Neural progenitor cell (in vitro differentiated cells): ENCODE data around the gene TBCD. TPM values are rescaled to one million over a fixed set of nuclear protein-coding genes. Genes with fewer than 3 reads are reported as not detected.

Experiments used
- DNase-seq: peaks from one replicate; pipeline ENCODE4 v3.0.0-alpha.2; 2016; ENCODE audit warnings: low spot score
- H2AFZ ChIP-seq: fragments of 200-600 bp; sonication (generic); replicated peaks from 2 replicates; pipeline ENCODE4 v1.6.1; 2016; ENCODE audit warnings: antibody characterized with exemption
- H3F3A ChIP-seq: fragments of 200-600 bp; sonication (generic); 2 replicates; pipeline ENCODE4 v1.6.1; 2016; ENCODE audit warnings: antibody characterized with exemption, low read depth
- H3K27ac ChIP-seq: fragments of 200-600 bp; sonication (generic); 2 replicates; pipeline ENCODE4 v1.5.1; 2016; ENCODE audit warnings: mild to moderate bottlenecking
- H3K27me3 ChIP-seq: fragments of 200-600 bp; sonication (generic); 2 replicates; pipeline ENCODE4 v1.6.1; 2016; ENCODE audit warnings: mild to moderate bottlenecking, moderate library complexity
- H3K36me3 ChIP-seq: fragments of 200-600 bp; sonication (generic); 2 replicates; pipeline ENCODE4 v1.5.1; 2016
- H3K4me1 ChIP-seq: fragments of 200-600 bp; sonication (generic); 2 replicates; pipeline ENCODE4 v1.6.1; 2016; ENCODE audit warnings: mixed run types
- H3K4me2 ChIP-seq: fragments of 200-600 bp; sonication (generic); 2 replicates; pipeline ENCODE4 v1.6.1; 2016
- H3K4me3 ChIP-seq: fragments of 200-600 bp; sonication (generic); 2 replicates; pipeline ENCODE4 v1.5.1; 2016
- H3K79me2 ChIP-seq: fragments of 200-600 bp; sonication (generic); 2 replicates; pipeline ENCODE4 v1.6.1; 2016; ENCODE audit warnings: low read depth
- H3K9ac ChIP-seq: fragments of 200-600 bp; sonication (generic); 2 replicates; pipeline ENCODE4 v1.6.1; 2016
- H3K9me3 ChIP-seq: fragments of 200-600 bp; sonication (generic); 2 replicates; pipeline ENCODE4 v1.5.1; 2016; ENCODE audit warnings: low read depth
- H4K20me1 ChIP-seq: fragments of 200-600 bp; sonication (generic); 2 replicates; pipeline ENCODE4 v1.6.1; 2016; ENCODE audit warnings: low read depth
- H3K27ac Mint-ChIP-seq: 3 replicates; pipeline ENCODE4 v1.8.0; 2021; ENCODE audit warnings: mixed read lengths
- H3K27me3 Mint-ChIP-seq: 2 replicates; pipeline ENCODE4 v1.8.0; 2022; ENCODE audit warnings: low read depth, mild to moderate bottlenecking, inconsistent platforms, moderate library complexity, mixed read lengths; ENCODE audit not compliant: insufficient read depth
- H3K36me3 Mint-ChIP-seq: 3 replicates; pipeline ENCODE4 v1.8.0; 2021; ENCODE audit warnings: mixed read lengths
- H3K4me1 Mint-ChIP-seq: 3 replicates; pipeline ENCODE4 v1.8.0; 2021; ENCODE audit warnings: mixed read lengths
- H3K4me3 Mint-ChIP-seq: 3 replicates; pipeline ENCODE4 v1.8.0; 2021; ENCODE audit warnings: mild to moderate bottlenecking, moderate library complexity, mixed read lengths
- H3K9me3 Mint-ChIP-seq: 3 replicates; pipeline ENCODE4 v1.8.0; 2020; ENCODE audit warnings: mixed read lengths
- CTCF ChIP-seq: fragments of 200-600 bp; sonication (generic); IDR thresholded peaks from 2 replicates; pipeline ENCODE4 v1.5.1; 2017; ENCODE audit warnings: antibody characterized with exemption, mild to moderate bottlenecking
- EZH2 ChIP-seq: fragments of 200-600 bp; sonication (generic); IDR thresholded peaks from 2 replicates; pipeline ENCODE4 v1.6.1; 2017; ENCODE audit warnings: antibody characterized with exemption, mild to moderate bottlenecking, moderate library complexity
- EZH2phosphoT487 ChIP-seq: fragments of 200-600 bp; sonication (generic); IDR thresholded peaks from 2 replicates; pipeline ENCODE4 v1.6.1; 2017; ENCODE audit warnings: antibody characterized with exemption
- total RNA-seq: library from RNA; depleted of rRNA; stranded (reverse); fragments of >200 nt; gene quantifications from 2 replicates; pipeline ENCODE4 v1.2.3, GENCODE V29; 2015; ENCODE audit warnings: low replicate concordance

Gene TBCD
- total RNA-seq, 1 donor from 2014 or later: 76.4 TPM

GRCh38 chr17:82864713-82865248, 112.9 kb downstream of the TBCD start:
- Mint-ChIP-seq H3K4me3 (no peak overlapping the region), H3K27me3 (peaks cover 8% of the 10 kb centered on the region), H3K27ac (peak overlapping the region; percentile 65), H3K4me1 (peaks cover 61% of the 10 kb centered on the region), H3K36me3 (peaks cover 3% of the 10 kb centered on the region), H3K9me3 (no peaks in the 10 kb centered on the region)
- Histone ChIP-seq H3K9me3 (no peaks in the 10 kb centered on the region), H3K9ac (no peak overlapping the region), H2AFZ (no peak overlapping the region), H3K4me1 (peaks cover 28% of the 10 kb centered on the region), H3K4me2 (no peak overlapping the region), H3K27ac (no peak overlapping the region), H3K27me3 (no peaks in the 10 kb centered on the region), H3K4me3 (no peak overlapping the region), H3F3A (no peaks in the 10 kb centered on the region), H3K79me2 (peaks cover 27% of the 10 kb centered on the region), H3K36me3 (no peaks in the 10 kb centered on the region), H4K20me1 (peaks cover 37% of the 10 kb centered on the region)
- TF ChIP-seq EZH2phosphoT487: no peak
- TF ChIP-seq EZH2: no peak
- TF ChIP-seq CTCF: no peak
- no peak for DNase-seq

- no peak overlapping the region for H3K27ac ChIP-seq
- H3K27ac Mint-ChIP-seq: peak overlapping the region; percentile 94
- H3K9me3 ChIP-seq: no peaks in the 10 kb centered on the region
- H4K20me1 ChIP-seq: peaks cover 37% of the 10 kb centered on the region
- peak overlapping the region; percentile 34 for H3K4me2 ChIP-seq
- no peak overlapping the region for H3K4me3 Mint-ChIP-seq
- H3K79me2 ChIP-seq: peaks cover 27% of the 10 kb centered on the region
- H3K27me3 ChIP-seq: no peaks in the 10 kb centered on the region
- peaks cover 8% of the 10 kb centered on the region for H3K36me3 Mint-ChIP-seq
- no peaks in the 10 kb centered on the region for H3K9me3 Mint-ChIP-seq
- H3K27me3 Mint-ChIP-seq: peaks cover 8% of the 10 kb centered on the region
- no peak overlapping the region for H2AFZ ChIP-seq
- DNase-seq: no peak
- H3K4me1 Mint-ChIP-seq: peaks cover 56% of the 10 kb centered on the region
- peaks cover 28% of the 10 kb centered on the region for H3K4me1 ChIP-seq
- TF ChIP-seq EZH2 (no peak), CTCF (no peak), EZH2phosphoT487 (no peak)
- no peaks in the 10 kb centered on the region for H3K36me3 ChIP-seq
- no peak overlapping the region for H3K9ac ChIP-seq
- no peaks in the 10 kb centered on the region for H3F3A ChIP-seq
- no peak overlapping the region for H3K4me3 ChIP-seq
Measured at GRCh38 chr17:82865274-82865673, 113.4 kb downstream of the TBCD start.

- no peaks in the 10 kb centered on the region for H3K9me3 Mint-ChIP-seq
- Histone ChIP-seq H3K36me3 (no peaks in the 10 kb centered on the region), H3K27ac (no peak overlapping the region)
Measured at GRCh38 chr17:82865774-82866395, 114.0 kb downstream of the TBCD start.

More at GRCh38 chr17:82865774-82866395, 114.0 kb downstream of the TBCD start:
- H3K27me3 Mint-ChIP-seq: peaks cover 8% of the 10 kb centered on the region
- TF ChIP-seq CTCF (no peak), EZH2 (no peak), EZH2phosphoT487 (no peak)
- no peak overlapping the region for H3K4me3 ChIP-seq
- H3K36me3 Mint-ChIP-seq: peaks cover 14% of the 10 kb centered on the region
- peak overlapping the region; percentile 31 for H3K4me3 Mint-ChIP-seq
- no peaks in the 10 kb centered on the region for H3K9me3 ChIP-seq
- no peak overlapping the region for H3K9ac ChIP-seq
- H2AFZ ChIP-seq: no peak overlapping the region
- peaks cover 37% of the 10 kb centered on the region for H4K20me1 ChIP-seq
- peaks cover 27% of the 10 kb centered on the region for H3K79me2 ChIP-seq
- H3K4me1 Mint-ChIP-seq: peaks cover 53% of the 10 kb centered on the region
- no peaks in the 10 kb centered on the region for H3F3A ChIP-seq
- no peak for DNase-seq
- H3K27ac Mint-ChIP-seq: peak overlapping the region; percentile 94
- peaks cover 28% of the 10 kb centered on the region for H3K4me1 ChIP-seq
- no peaks in the 10 kb centered on the region for H3K27me3 ChIP-seq
- peak overlapping the region; percentile 34 for H3K4me2 ChIP-seq
